GM18508 (cell line): ENCODE data around the gene ERBB4.

ENCODE experiments used
- ATAC-seq: cut with Tn5 transposase; IDR thresholded peaks from one replicate; pipeline ENCODE4 v1.9.1; 2021; ENCODE audit warnings: moderate number of reproducible peaks; ENCODE audit not compliant: insufficient read depth, unreplicated experiment

The ERBB4 gene

GRCh38 chr2:212538305-212539071 is at the start of gene ERBB4:
TSS of gene ERBB4 (minus strand) at chr2:212538802. CDS start at chr2:212538530, 272 bp downstream.
- ATAC-seq, result no peak

- ATAC-seq, result no peak
Observed at GRCh38 chr2:212580117-212580516, 41.5 kb upstream of the ERBB4 start.

GRCh38 chr2:212556296-212556695 is 17.7 kb upstream of the ERBB4 start:
- ATAC-seq, result no peak

- ATAC-seq, result no peak
Observed at GRCh38 chr2:212554233-212554632, 15.6 kb upstream of the ERBB4 start.

GRCh38 chr2:212549941-212550340 is 11.3 kb upstream of the ERBB4 start:
- no peak for ATAC-seq

- no peak for ATAC-seq
Observed at GRCh38 chr2:212549463-212549862, 10.9 kb upstream of the ERBB4 start.

GRCh38 chr2:212548455-212548819 is 9.8 kb upstream of the ERBB4 start:
- no peak for ATAC-seq

- no peak for ATAC-seq
Observed at GRCh38 chr2:212547716-212548454, 9.3 kb upstream of the ERBB4 start.

GRCh38 chr2:212546669-212547068 is 8.1 kb upstream of the ERBB4 start:
- no peak for ATAC-seq

GRCh38 chr2:212540341-212540740 is 1.7 kb upstream of the ERBB4 start:
- no peak for ATAC-seq

GRCh38 chr2:212539072-212539880 is 674 bp upstream of the ERBB4 start:
- no peak for ATAC-seq

GRCh38 chr2:212537726-212538304 is 787 bp downstream of the ERBB4 start:
- no peak for ATAC-seq

- ATAC-seq, result no peak
Observed at GRCh38 chr2:212536817-212537725, 1.5 kb downstream of the ERBB4 start.

GRCh38 chr2:212535996-212536816 is 2.4 kb downstream of the ERBB4 start:
- no peak for ATAC-seq

GRCh38 chr2:212534336-212534735 is 4.3 kb downstream of the ERBB4 start:
- ATAC-seq, result no peak

GRCh38 chr2:212532585-212532984 is 6.0 kb downstream of the ERBB4 start:
- ATAC-seq, result no peak

- no peak for ATAC-seq
Observed at GRCh38 chr2:212532087-212532486, 6.5 kb downstream of the ERBB4 start.

GRCh38 chr2:212531499-212531898 is 7.1 kb downstream of the ERBB4 start:
- ATAC-seq, result no peak

GRCh38 chr2:212530991-212531390 is 7.6 kb downstream of the ERBB4 start:
- ATAC-seq, result no peak
